ENCODE measurements around the gene SPTBN5.

- TF ChIP-seq FOXP2 (optimal IDR thresholded peaks at IDR 0.05; ENCODE audit: control extremely low read depth, extremely low read length, insufficient read depth) (no peak), EZH2 (IDR thresholded peaks at IDR 0.05) (no peak), POLR2AphosphoS5 (IDR thresholded peaks at IDR 0.05; ENCODE audit: borderline replicate concordance, low read depth, low read length) (no peak)
These were observed 32.6 kb upstream of the SPTBN5 start for GRCh38 chr15:41926185-41927056.
